Measurements from ENCODE around the gene CD72. TPM values are rescaled to one million over a fixed set of nuclear protein-coding genes. Genes with fewer than 3 reads are reported as not detected.

The CD72 gene
- total and polyA plus RNA-seq, 4 donors = 2.0 to 5.7 (median 3.5) TPM

DNA sequence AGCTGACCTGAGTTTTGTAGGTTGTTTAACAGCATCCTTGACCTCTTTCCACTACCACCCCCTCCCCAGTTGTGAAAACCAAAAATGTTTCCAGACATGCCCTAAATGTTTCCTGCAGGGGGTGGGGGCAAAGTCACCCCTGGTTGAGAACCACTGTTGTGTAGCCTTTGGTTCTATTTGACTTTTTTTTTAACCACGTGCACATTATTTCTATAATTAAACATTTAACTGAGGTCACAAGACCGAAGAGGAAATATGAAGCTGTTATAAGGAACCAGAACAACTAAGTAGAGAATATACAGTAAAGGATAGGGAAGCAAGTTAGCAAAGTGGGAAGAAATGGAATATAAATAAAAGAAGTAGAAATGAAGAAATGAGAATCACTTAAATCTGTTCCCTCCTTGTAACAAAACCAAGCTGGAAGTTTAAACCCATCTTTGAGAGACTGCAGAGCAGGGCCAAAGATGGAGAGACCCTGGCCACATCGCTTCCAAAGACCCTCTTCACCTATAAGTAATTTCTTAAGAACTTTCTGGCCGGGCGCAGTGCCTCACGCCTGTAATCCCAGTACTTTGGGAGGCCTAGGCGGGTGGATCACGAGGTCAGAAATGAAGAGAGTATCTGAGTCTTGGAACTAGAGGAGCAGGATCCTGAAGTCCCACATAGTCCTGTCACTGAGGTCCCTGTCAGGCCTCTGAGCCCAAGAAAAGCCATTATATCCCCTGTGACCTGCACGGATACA, 18.1 kb upstream of the CD72 start:
- peak overlapping the region in 1 of 2 donors; percentile 35 for H3K27ac ChIP-seq (ENCODE audit: low read depth in 1 of 2, low read length in 2 of 2)
- no peaks in the 10 kb centered on the region for H3K27me3 ChIP-seq (ENCODE audit: control insufficient read depth in 4 of 4, insufficient read depth in 4 of 4, low read length in 3 of 4)
- no peaks in the 10 kb centered on the region for H3K36me3 ChIP-seq (ENCODE audit: control insufficient read depth in 4 of 4, insufficient read depth in 3 of 4, low read depth in 1 of 4, low read length in 3 of 4)
- no peak for DNase-seq (ENCODE audit: low spot score)
- no peak overlapping the region for H3K4me3 ChIP-seq (ENCODE audit: low read depth in 1 of 3, low read length in 3 of 3)
- 82% methylated on average over 9 of the region's 9 CpGs for WGBS
- TF ChIP-seq FOXA1 (IDR thresholded peaks at IDR 0.05) (no peak), EGR1 (IDR thresholded peaks at IDR 0.05; ENCODE audit: low read depth in 2 of 2) (no peak), TAF1 (conservative IDR thresholded peaks at IDR 0.05) (no peak), GABPA (IDR thresholded peaks at IDR 0.05 in 1 of 2, conservative IDR thresholded peaks at IDR 0.05 in 1 of 2) (no peak), YY1 (IDR thresholded peaks at IDR 0.05) (no peak), SP1 (IDR thresholded peaks at IDR 0.05) (no peak), HNF4A (conservative IDR thresholded peaks at IDR 0.05) (no peak), JUND (IDR thresholded peaks at IDR 0.05) (no peak), FOXA2 (IDR thresholded peaks at IDR 0.05) (no peak)
- TF ChIP-seq, protein P1, sequence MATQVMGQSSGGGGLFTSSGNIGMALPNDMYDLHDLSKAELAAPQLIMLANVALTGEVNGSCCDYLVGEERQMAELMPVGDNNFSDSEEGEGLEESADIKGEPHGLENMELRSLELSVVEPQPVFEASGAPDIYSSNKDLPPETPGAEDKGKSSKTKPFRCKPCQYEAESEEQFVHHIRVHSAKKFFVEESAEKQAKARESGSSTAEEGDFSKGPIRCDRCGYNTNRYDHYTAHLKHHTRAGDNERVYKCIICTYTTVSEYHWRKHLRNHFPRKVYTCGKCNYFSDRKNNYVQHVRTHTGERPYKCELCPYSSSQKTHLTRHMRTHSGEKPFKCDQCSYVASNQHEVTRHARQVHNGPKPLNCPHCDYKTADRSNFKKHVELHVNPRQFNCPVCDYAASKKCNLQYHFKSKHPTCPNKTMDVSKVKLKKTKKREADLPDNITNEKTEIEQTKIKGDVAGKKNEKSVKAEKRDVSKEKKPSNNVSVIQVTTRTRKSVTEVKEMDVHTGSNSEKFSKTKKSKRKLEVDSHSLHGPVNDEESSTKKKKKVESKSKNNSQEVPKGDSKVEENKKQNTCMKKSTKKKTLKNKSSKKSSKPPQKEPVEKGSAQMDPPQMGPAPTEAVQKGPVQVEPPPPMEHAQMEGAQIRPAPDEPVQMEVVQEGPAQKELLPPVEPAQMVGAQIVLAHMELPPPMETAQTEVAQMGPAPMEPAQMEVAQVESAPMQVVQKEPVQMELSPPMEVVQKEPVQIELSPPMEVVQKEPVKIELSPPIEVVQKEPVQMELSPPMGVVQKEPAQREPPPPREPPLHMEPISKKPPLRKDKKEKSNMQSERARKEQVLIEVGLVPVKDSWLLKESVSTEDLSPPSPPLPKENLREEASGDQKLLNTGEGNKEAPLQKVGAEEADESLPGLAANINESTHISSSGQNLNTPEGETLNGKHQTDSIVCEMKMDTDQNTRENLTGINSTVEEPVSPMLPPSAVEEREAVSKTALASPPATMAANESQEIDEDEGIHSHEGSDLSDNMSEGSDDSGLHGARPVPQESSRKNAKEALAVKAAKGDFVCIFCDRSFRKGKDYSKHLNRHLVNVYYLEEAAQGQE (IDR thresholded peaks at IDR 0.05) = no peak
- TF ChIP-seq, protein P2, sequence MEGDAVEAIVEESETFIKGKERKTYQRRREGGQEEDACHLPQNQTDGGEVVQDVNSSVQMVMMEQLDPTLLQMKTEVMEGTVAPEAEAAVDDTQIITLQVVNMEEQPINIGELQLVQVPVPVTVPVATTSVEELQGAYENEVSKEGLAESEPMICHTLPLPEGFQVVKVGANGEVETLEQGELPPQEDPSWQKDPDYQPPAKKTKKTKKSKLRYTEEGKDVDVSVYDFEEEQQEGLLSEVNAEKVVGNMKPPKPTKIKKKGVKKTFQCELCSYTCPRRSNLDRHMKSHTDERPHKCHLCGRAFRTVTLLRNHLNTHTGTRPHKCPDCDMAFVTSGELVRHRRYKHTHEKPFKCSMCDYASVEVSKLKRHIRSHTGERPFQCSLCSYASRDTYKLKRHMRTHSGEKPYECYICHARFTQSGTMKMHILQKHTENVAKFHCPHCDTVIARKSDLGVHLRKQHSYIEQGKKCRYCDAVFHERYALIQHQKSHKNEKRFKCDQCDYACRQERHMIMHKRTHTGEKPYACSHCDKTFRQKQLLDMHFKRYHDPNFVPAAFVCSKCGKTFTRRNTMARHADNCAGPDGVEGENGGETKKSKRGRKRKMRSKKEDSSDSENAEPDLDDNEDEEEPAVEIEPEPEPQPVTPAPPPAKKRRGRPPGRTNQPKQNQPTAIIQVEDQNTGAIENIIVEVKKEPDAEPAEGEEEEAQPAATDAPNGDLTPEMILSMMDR (IDR thresholded peaks at IDR 0.05; ENCODE audit: low read depth, low read length, missing input control) = no peak
- TF ChIP-seq, protein P3, sequence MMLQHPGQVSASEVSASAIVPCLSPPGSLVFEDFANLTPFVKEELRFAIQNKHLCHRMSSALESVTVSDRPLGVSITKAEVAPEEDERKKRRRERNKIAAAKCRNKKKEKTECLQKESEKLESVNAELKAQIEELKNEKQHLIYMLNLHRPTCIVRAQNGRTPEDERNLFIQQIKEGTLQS (IDR thresholded peaks at IDR 0.05) = no peak
- TF ChIP-seq, protein P4, sequence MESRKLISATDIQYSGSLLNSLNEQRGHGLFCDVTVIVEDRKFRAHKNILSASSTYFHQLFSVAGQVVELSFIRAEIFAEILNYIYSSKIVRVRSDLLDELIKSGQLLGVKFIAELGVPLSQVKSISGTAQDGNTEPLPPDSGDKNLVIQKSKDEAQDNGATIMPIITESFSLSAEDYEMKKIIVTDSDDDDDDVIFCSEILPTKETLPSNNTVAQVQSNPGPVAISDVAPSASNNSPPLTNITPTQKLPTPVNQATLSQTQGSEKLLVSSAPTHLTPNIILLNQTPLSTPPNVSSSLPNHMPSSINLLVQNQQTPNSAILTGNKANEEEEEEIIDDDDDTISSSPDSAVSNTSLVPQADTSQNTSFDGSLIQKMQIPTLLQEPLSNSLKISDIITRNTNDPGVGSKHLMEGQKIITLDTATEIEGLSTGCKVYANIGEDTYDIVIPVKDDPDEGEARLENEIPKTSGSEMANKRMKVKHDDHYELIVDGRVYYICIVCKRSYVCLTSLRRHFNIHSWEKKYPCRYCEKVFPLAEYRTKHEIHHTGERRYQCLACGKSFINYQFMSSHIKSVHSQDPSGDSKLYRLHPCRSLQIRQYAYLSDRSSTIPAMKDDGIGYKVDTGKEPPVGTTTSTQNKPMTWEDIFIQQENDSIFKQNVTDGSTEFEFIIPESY (IDR thresholded peaks at IDR 0.05) = no peak
- H3K9ac ChIP-seq (ENCODE audit: low read depth in 1 of 2, low read length in 2 of 2) = no peak overlapping the region
- H3K4me1 ChIP-seq (ENCODE audit: control insufficient read depth in 4 of 4, insufficient read depth in 4 of 4, low read length in 3 of 4) = no peaks in the 10 kb centered on the region
- no peaks in the 10 kb centered on the region for H3K9me3 ChIP-seq (ENCODE audit: control insufficient read depth in 4 of 4, low read length in 3 of 4)

DNA sequence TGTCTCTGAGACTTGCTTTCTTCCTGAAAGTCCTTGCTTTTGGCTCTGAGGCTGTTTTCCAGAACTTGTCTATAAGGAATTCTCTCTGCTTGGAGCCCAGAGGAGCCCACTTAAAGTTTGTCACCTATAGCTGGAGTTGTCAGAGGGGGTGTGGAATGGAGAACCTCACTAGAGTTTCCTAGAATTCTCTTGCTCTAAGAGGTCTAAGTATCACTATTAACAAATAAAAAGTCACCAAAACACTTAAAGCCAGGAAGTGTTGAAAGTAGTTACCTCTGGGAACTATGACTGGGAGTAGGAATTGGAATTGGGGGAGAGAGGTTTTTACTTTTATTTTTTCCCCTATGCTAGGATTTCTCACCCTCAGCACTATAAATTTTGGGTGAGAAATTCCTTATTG, 17.5 kb upstream of the CD72 start:
- Histone ChIP-seq H3K4me1 (ENCODE audit: control insufficient read depth in 4 of 4, insufficient read depth in 4 of 4, low read length in 3 of 4) (no peaks in the 10 kb centered on the region), H3K9me3 (ENCODE audit: control insufficient read depth in 4 of 4, low read length in 3 of 4) (no peaks in the 10 kb centered on the region), H3K27ac (ENCODE audit: low read depth in 1 of 2, low read length in 2 of 2) (peak overlapping the region in 1 of 2 donors; percentile 35), H3K9ac (ENCODE audit: low read depth in 1 of 2, low read length in 2 of 2) (no peak overlapping the region), H3K4me3 (ENCODE audit: low read depth in 1 of 3, low read length in 3 of 3) (no peak overlapping the region), H3K27me3 (ENCODE audit: control insufficient read depth in 4 of 4, insufficient read depth in 4 of 4, low read length in 3 of 4) (no peaks in the 10 kb centered on the region), H3K36me3 (ENCODE audit: control insufficient read depth in 4 of 4, insufficient read depth in 3 of 4, low read depth in 1 of 4, low read length in 3 of 4) (no peaks in the 10 kb centered on the region)
- DNase-seq (ENCODE audit: low spot score) = no peak
- no peak for TF ChIP-seq GABPA (IDR thresholded peaks at IDR 0.05 in 1 of 2, conservative IDR thresholded peaks at IDR 0.05 in 1 of 2)
- TF ChIP-seq, protein P1 (IDR thresholded peaks at IDR 0.05) = no peak
- TF ChIP-seq RXRA (IDR thresholded peaks at IDR 0.05) = no peak
- no peak for TF ChIP-seq HNF4A (conservative IDR thresholded peaks at IDR 0.05)

Measured in liver (tissue), 9 donors.